ENCODE measurements around the gene CEP20. TPM values are rescaled to one million over a fixed set of nuclear protein-coding genes. Genes with fewer than 3 reads are reported as not detected.
A peak's percentile ranks its signal among the peaks of the same experiment; 100 is the strongest.

The CEP20 gene
- total RNA-seq, 4 donors from 2014 or later: 34.1 to 66.9 (median 49.6) TPM

DNA sequence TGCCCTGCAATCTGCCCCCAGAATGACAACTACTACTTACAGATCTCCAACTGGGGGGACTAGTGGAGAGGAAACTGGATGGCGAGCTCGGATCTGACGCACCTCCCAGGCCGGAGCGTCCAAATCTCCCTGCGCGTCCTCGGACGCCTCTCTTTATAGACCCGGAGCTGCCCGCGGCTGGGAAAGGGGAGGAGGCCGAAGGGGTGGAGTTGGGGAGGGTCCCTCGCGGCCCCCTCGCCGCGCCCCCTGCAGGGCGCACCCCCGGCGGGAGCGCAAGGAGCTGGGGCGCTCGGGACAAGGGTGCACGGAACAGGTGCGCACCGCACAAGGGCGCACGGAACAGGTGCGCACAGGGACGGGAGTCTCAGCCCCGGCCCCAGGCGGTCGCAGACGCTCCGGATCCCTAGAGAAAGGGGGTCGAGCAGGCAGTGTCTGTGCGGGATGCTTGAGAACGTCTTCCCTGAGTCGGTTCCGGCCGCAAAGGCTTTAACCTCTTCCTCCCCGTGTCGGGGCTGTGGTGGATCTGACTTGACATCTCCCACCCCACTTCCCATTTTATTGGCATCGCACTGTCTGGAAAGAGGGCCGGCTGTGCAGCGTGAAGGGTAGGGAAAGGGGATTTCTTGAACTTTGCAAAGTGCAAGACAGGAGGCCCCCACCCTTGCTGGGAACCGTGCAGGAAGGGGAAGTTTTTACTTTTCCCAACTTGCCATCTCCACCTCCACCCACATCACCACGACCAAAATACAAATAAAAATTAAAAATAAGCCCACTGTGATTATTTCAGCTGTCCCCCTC, 31.3 kb downstream of the CEP20 start, which contains the start of gene MYH11:
Gene MYH11 (minus strand): TSS at position 128 of the 798 bp plus-strand sequence. CDS start 18,776 bp downstream, outside the sequence.
- Histone ChIP-seq H3K9me3 (no peaks in the 10 kb centered on the region), H3K4me3 (peak within 1 kb of the TSS; percentile 54 to 70), H3K27me3 (peaks cover 8% of the 10 kb centered on the region), H3K27ac (peak within 1 kb of the TSS; percentile 74 to 97 (median 94)), H3K36me3 (peaks cover 0 to 7% of the 10 kb centered on the region in 2 donors), H3K4me1 (peaks cover 0 to 48% (median 12%) of the 10 kb centered on the region in 3 donors)
- peak in 2 of 4 experiments; percentile 41 to 68 for TF ChIP-seq CTCF (IDR thresholded peaks at IDR 0.05)
- peak; percentile 98 for TF ChIP-seq POLR2AphosphoS5 (IDR thresholded peaks at IDR 0.05)
- peak; percentile 95 to 97 for TF ChIP-seq POLR2A (IDR thresholded peaks at IDR 0.05)
- TF ChIP-seq EP300 (IDR thresholded peaks at IDR 0.05): no peak
- ATAC-seq: peak; percentile 50
- WGBS, 2 donors (ENCODE audit: low coverage in 1 of 2): 0% methylated on average over 1 to 7 of the region's 49 CpGs

DNA sequence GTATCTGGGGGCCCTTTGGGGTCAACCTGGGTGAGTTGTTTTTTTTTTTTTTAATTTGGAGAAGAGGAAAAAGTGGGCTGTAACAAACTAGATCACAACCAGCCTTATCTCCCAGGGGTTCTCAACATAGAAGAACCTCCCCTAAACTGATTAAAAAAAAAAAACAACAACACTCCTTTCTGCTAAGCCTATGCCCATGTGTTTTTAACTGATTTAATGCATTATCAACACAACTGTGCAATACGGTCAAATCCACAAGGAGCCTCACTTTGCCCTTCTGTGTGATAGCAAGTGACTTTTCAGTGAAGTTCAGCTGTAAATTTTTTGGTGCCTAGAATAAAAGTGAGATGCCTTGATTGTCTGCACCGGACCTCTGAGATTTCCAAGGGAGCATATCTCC, 32.2 kb downstream of the CEP20 start:
- TF ChIP-seq EP300 (IDR thresholded peaks at IDR 0.05): no peak
- no peak for TF ChIP-seq CTCF (IDR thresholded peaks at IDR 0.05)
- TF ChIP-seq POLR2AphosphoS5 (IDR thresholded peaks at IDR 0.05): no peak
- TF ChIP-seq POLR2A (IDR thresholded peaks at IDR 0.05): no peak
- WGBS, 2 donors (ENCODE audit: low coverage in 1 of 2): 6 to 35% methylated on average over 2 of the region's 2 CpGs
- Histone ChIP-seq H3K27me3 (peaks cover 8% of the 10 kb centered on the region), H3K4me3 (peak overlapping the region; percentile 54 to 70), H3K36me3 (peaks cover 0 to 7% of the 10 kb centered on the region in 2 donors), H3K9me3 (no peaks in the 10 kb centered on the region), H3K27ac (peak overlapping the region; percentile 74 to 97 (median 94)), H3K4me1 (peaks cover 0 to 52% (median 12%) of the 10 kb centered on the region in 3 donors)
- ATAC-seq: no peak

GRCh38 chr16:15855704-15856003, 32.7 kb downstream of the CEP20 start:
- H3K4me3 ChIP-seq: peak overlapping the region; percentile 54 to 70
- peaks cover 0 to 52% (median 12%) of the 10 kb centered on the region in 3 donors for H3K4me1 ChIP-seq
- peaks cover 0 to 12% of the 10 kb centered on the region in 2 donors for H3K36me3 ChIP-seq
- TF ChIP-seq POLR2AphosphoS5 (IDR thresholded peaks at IDR 0.05) (peak; percentile 34), EP300 (IDR thresholded peaks at IDR 0.05) (no peak)
- peak overlapping the region; percentile 74 to 97 (median 94) for H3K27ac ChIP-seq
- ATAC-seq: no peak
- H3K27me3 ChIP-seq: peaks cover 8% of the 10 kb centered on the region
- 7 to 14% methylated on average over 5 of the region's 5 CpGs for WGBS, 2 donors (ENCODE audit: low coverage in 1 of 2)
- H3K9me3 ChIP-seq: no peaks in the 10 kb centered on the region

GRCh38 chr16:15854906-15855703, 33.3 kb downstream of the CEP20 start:
- peaks cover 0 to 18% of the 10 kb centered on the region in 2 donors for H3K36me3 ChIP-seq
- peak overlapping the region; percentile 74 to 97 (median 94) for H3K27ac ChIP-seq
- H3K4me1 ChIP-seq: peaks cover 0 to 52% (median 12%) of the 10 kb centered on the region in 3 donors
- WGBS, 2 donors (ENCODE audit: low coverage in 1 of 2): 16 to 32% methylated on average over 9 of the region's 15 CpGs
- no peak for ATAC-seq
- no peaks in the 10 kb centered on the region for H3K9me3 ChIP-seq
- peak overlapping the region; percentile 54 to 70 for H3K4me3 ChIP-seq
- H3K27me3 ChIP-seq: peaks cover 8% of the 10 kb centered on the region
- TF ChIP-seq POLR2A (IDR thresholded peaks at IDR 0.05) (peak; percentile 29 to 37), POLR2AphosphoS5 (IDR thresholded peaks at IDR 0.05) (peak; percentile 82), EP300 (IDR thresholded peaks at IDR 0.05) (no peak), CTCF (IDR thresholded peaks at IDR 0.05) (no peak)

DNA sequence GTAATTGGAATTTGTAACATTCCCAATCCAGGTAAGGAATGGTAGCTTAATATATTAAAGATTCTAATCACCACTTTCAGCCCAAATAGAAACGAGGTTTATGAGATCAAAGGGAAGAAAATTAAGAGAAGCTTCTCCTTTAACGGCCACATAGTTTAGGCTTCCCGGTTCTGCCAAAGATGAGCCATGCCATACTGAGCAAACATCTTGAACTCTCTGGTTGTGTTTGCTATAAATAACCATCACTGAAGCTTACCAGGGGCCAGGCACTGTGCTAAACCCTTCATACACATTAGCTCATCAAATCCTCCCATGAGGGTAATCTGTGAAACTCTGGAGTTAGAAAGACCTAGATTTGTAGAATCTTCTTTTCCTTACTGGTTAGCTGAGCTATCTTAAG, 34.3 kb downstream of the CEP20 start:
- Histone ChIP-seq H3K27me3 (peaks cover 8% of the 10 kb centered on the region), H3K27ac (peak overlapping the region; percentile 74 to 97 (median 94)), H3K4me3 (peak overlapping the region; percentile 54 to 70), H3K4me1 (peaks cover 0 to 52% (median 12%) of the 10 kb centered on the region in 3 donors), H3K36me3 (peaks cover 0 to 27% of the 10 kb centered on the region in 2 donors), H3K9me3 (no peaks in the 10 kb centered on the region)
- no peak for TF ChIP-seq EP300 (IDR thresholded peaks at IDR 0.05)
- peak; percentile 76 for TF ChIP-seq POLR2AphosphoS5 (IDR thresholded peaks at IDR 0.05)
- no peak for TF ChIP-seq CTCF (IDR thresholded peaks at IDR 0.05)
- TF ChIP-seq POLR2A (IDR thresholded peaks at IDR 0.05): peak in 1 of 2 donors; percentile 5
- no peak for ATAC-seq
- WGBS, 2 donors (ENCODE audit: low coverage in 1 of 2): 17 to 23% methylated on average over 3 of the region's 3 CpGs

Data from gastroesophageal sphincter (tissue), 4 donors.